ENCODE measurements around the gene CCDC179. TPM values are rescaled to one million over a fixed set of nuclear protein-coding genes. Genes with fewer than 3 reads are reported as not detected.
A peak's percentile ranks its signal among the peaks of the same experiment; 100 is the strongest.

Gene CCDC179
- total and polyA plus RNA-seq, 12 donors, result not detected

- peaks cover 0 to 7% of the 10 kb centered on the region in 2 donors for H3K4me1 ChIP-seq (replicated peaks in 1 of 2)
- H3K9me3 ChIP-seq (replicated peaks in 1 of 3), result no peaks in the 10 kb centered on the region
- peaks cover 0 to 11% of the 10 kb centered on the region in 2 donors for H3K36me3 ChIP-seq (replicated peaks in 1 of 2)
- H3K4me3 ChIP-seq, result peak overlapping the region in 1 of 4 donors; percentile 85
- 4 to 19% (median 16%) methylated on average over 4 of the region's 4 CpGs for WGBS, 4 donors
- TF ChIP-seq CTCF (IDR thresholded peaks at IDR 0.05), result no peak
- no peak for TF ChIP-seq POLR2A (IDR thresholded peaks at IDR 0.05)
- intact Hi-C loops (cut with DNase I), result no loop called here
- no peaks in the 10 kb centered on the region for H3K27me3 ChIP-seq
- no peak for DNase-seq
- H3K27ac ChIP-seq, result no peak overlapping the region
Measured at GRCh38 chr11:22830082-22830414, 30.2 kb downstream of the CCDC179 start.

GRCh38 chr11:22829231-22830081, 30.8 kb downstream of the CCDC179 start, which contains the start of gene SVIP:
Gene SVIP (minus strand): TSS chr11:22829801. CDS start chr11:22829748, 53 bp downstream.
- Histone ChIP-seq H3K27ac (peak within 1 kb of the TSS in 4 of 5 donors; percentile 69 to 92 (median 78)), H3K36me3 (replicated peaks in 1 of 2) (peaks cover 0 to 12% of the 10 kb centered on the region in 2 donors), H3K4me3 (peak within 1 kb of the TSS; percentile 53 to 99 (median 80)), H3K9me3 (replicated peaks in 1 of 3) (no peaks in the 10 kb centered on the region), H3K27me3 (no peaks in the 10 kb centered on the region), H3K4me1 (replicated peaks in 1 of 2) (peaks cover 0 to 7% of the 10 kb centered on the region in 2 donors)
- WGBS, 4 donors, result 0 to 1% (median 0%) methylated on average over 23 to 79 of the region's 79 CpGs
- peak; percentile 76 to 81 for TF ChIP-seq POLR2A (IDR thresholded peaks at IDR 0.05)
- TF ChIP-seq CTCF (IDR thresholded peaks at IDR 0.05), result peak in 5 of 6 experiments; percentile 37 to 61 (median 49)
- intact Hi-C loops (cut with DNase I), result no loop called here
- peak; percentile 95 to 97 (median 96) for DNase-seq

- no peak overlapping the region for H3K27ac ChIP-seq
Measured at GRCh38 chr11:22828373-22828772, 31.9 kb downstream of the CCDC179 start.

More at GRCh38 chr11:22828373-22828772, 31.9 kb downstream of the CCDC179 start:
- no peak for DNase-seq
- no peak for TF ChIP-seq POLR2A (IDR thresholded peaks at IDR 0.05)
- TF ChIP-seq CTCF (IDR thresholded peaks at IDR 0.05), result no peak
- Histone ChIP-seq H3K4me1 (replicated peaks in 1 of 2) (peaks cover 0 to 7% of the 10 kb centered on the region in 2 donors), H3K27me3 (no peaks in the 10 kb centered on the region), H3K4me3 (no peak overlapping the region), H3K9me3 (replicated peaks in 1 of 3) (no peaks in the 10 kb centered on the region), H3K36me3 (replicated peaks in 1 of 2) (peaks cover 0 to 12% of the 10 kb centered on the region in 2 donors)
- WGBS, 4 donors, result 71 to 80% (median 73%) methylated on average over 6 of the region's 6 CpGs
- intact Hi-C loops (cut with DNase I), result no loop called here

All from adrenal gland (tissue), 12 donors.